GM18508 (cell line): ENCODE results near the gene FKBP2.

Experiments used
- ATAC-seq: cut with Tn5 transposase; IDR thresholded peaks from one replicate; pipeline ENCODE4 v1.9.1; 2021; ENCODE audit warnings: moderate number of reproducible peaks; ENCODE audit not compliant: insufficient read depth, unreplicated experiment

FKBP2 gene

GRCh38 chr11:64260147-64260708 is 19.3 kb downstream of the FKBP2 start:
- no peak for ATAC-seq

GRCh38 chr11:64261556-64262080 is 20.7 kb downstream of the FKBP2 start:
- ATAC-seq, result no peak

- ATAC-seq, result no peak
Measured at GRCh38 chr11:64262271-64263002, 21.5 kb downstream of the FKBP2 start.

GRCh38 chr11:64263021-64263946 is 22.4 kb downstream of the FKBP2 start:
- no peak for ATAC-seq

- no peak for ATAC-seq
Measured at GRCh38 chr11:64263947-64264317, 23.0 kb downstream of the FKBP2 start.

GRCh38 chr11:64264371-64264852 is 23.5 kb downstream of the FKBP2 start:
- ATAC-seq, result no peak

GRCh38 chr11:64265176-64266160 is 24.6 kb downstream of the FKBP2 start:
- no peak for ATAC-seq

GRCh38 chr11:64266339-64266738 is 25.4 kb downstream of the FKBP2 start:
- ATAC-seq, result no peak

GRCh38 chr11:64267207-64267945 is 26.5 kb downstream of the FKBP2 start:
- ATAC-seq, result no peak

- no peak for ATAC-seq
Measured at GRCh38 chr11:64268025-64268892, 27.4 kb downstream of the FKBP2 start.

GRCh38 chr11:64268893-64269539 is 28.1 kb downstream of the FKBP2 start:
- peak; percentile 10 for ATAC-seq

- peak; percentile 38 for ATAC-seq
Measured at GRCh38 chr11:64269540-64270220, 28.8 kb downstream of the FKBP2 start.

- no peak for ATAC-seq
Measured at GRCh38 chr11:64275031-64275800, 34.3 kb downstream of the FKBP2 start.

GRCh38 chr11:64275841-64276240 is 34.9 kb downstream of the FKBP2 start:
- ATAC-seq, result no peak

GRCh38 chr11:64276653-64277431 is 35.9 kb downstream of the FKBP2 start:
- ATAC-seq, result no peak
